HUES64 (cell line): ENCODE results near the gene ADCY5.

Experiments
- H3K27ac ChIP-seq: 2 replicates; pipeline ENCODE4 v1.7.0; 2013; ENCODE audit warnings: low read depth, low read length, inconsistent platforms
- H3K27me3 ChIP-seq: 2 replicates; pipeline ENCODE4 v1.6.1; 2013; ENCODE audit warnings: mild to moderate bottlenecking, low read length; ENCODE audit not compliant: insufficient read depth
- H3K36me3 ChIP-seq: 2 replicates; pipeline ENCODE4 v1.6.1; 2013; ENCODE audit warnings: mild to moderate bottlenecking, low read length; ENCODE audit not compliant: insufficient read depth
- H3K4me1 ChIP-seq: 2 replicates; pipeline ENCODE4 v1.6.1; 2013; ENCODE audit warnings: mild to moderate bottlenecking, low read length, moderate library complexity; ENCODE audit not compliant: insufficient read depth
- H3K4me3 ChIP-seq: 2 replicates; pipeline ENCODE4 v1.5.1; 2013; ENCODE audit warnings: mild to moderate bottlenecking, low read length, moderate library complexity
- H3K9ac ChIP-seq: 2 replicates; pipeline ENCODE4 v1.6.1; 2013; ENCODE audit warnings: mild to moderate bottlenecking, low read depth, low read length
- H3K9me3 ChIP-seq: 2 replicates; pipeline ENCODE4 v1.6.1; 2013; ENCODE audit warnings: low read depth, low read length; ENCODE audit not compliant: insufficient read depth
- WGBS: fragments of 150-250, 120-280 bp; methylation state at CpG from one replicate; pipeline ENCODE4 v1.1.7; 2013; ENCODE audit warnings: missing lambda C conversion rate; 5-methylcytosine and 5-hydroxymethylcytosine counted together

ADCY5 gene

DNA sequence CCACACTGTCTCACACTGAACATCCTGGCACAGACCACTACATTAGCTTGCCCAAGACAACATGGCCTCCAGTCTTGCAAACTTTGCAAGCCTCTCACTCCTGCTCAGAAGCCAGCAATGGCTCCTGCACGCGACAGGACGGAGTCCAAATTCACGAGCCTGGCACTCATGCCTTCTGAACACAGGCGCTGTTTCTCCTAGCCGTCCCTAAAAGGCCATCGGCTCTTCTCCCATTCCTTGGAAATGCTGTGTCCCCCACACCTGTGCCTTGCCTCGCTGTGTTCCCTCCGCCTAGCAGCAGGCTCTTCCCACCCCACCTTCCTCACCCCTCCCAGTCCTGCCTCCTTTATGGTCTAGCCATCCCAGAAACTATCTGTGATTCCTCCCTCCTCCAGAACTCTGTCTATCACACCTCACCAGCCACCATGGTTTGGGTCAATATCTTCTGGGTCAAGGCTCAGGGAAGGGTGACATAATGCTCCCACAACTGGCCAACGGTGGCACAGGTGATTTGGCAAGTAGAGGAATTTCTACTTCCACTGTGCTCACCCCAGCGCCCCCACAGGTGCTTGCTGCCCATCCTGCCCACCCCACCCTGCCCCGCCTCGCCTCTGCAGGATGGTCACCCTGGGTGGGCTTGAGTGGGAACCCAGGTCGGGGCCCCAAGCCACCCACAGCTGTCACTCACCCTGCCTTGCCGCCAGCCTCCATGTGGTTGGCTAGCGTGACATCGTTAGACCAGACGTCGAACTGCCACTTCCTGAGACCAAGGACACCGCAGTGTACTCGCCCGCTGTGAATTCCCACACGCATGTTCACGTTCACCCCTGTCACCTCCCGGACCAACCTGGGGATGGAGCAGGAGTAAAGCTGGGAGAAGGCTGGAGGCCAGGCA, 120.7 kb downstream of the ADCY5 start:
- Histone ChIP-seq H3K9me3 (no peaks in the 10 kb centered on the region), H3K4me3 (no peak overlapping the region), H3K9ac (no peak overlapping the region), H3K4me1 (no peaks in the 10 kb centered on the region), H3K27me3 (no peaks in the 10 kb centered on the region), H3K27ac (no peak overlapping the region), H3K36me3 (no peaks in the 10 kb centered on the region)
- WGBS, result 83% methylated on average over 25 of the region's 25 CpGs

DNA sequence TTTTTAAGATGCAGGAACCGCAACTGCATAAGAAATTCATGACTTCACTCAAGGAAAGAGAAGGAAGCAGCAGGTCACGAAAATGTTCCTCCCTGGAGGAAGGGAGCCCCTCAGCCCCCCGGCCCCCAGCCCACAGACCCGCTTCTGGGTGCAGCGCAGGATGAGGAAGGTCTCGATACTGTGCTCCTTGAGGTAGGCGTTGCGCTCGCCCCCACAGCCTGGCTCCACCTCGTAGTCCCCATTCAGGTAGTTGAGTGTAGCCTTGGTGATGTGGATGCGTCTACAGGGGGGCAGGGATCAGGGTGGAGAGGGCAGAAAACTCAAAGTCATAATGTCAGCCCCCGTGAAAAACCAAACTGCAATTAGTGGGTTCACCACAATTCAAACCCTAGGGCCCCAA, 121.4 kb downstream of the ADCY5 start:
- Histone ChIP-seq H3K27ac (no peak overlapping the region), H3K9ac (no peak overlapping the region), H3K9me3 (no peaks in the 10 kb centered on the region), H3K36me3 (no peaks in the 10 kb centered on the region), H3K27me3 (no peaks in the 10 kb centered on the region), H3K4me3 (no peak overlapping the region), H3K4me1 (no peaks in the 10 kb centered on the region)
- 90% methylated on average over 12 of the region's 12 CpGs for WGBS

DNA sequence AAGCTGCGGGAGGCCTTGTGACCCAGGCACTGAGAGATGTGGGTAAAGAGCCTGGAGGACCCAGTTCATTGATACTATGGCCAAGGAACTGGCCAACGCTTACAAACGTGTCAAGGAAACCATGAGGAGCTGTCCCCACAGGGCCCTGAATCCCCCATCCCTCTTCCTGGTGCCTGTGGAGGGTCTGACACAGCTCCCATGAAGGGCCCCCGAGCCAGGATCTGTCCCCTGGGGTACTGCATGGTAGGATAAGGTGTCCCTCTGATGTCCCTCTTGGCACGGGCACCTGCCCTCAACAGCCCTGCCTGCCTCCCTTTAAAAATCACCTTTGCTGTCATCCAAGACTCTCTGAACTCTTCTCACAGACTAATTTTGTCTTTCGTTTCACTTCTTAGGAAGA, 122.4 kb downstream of the ADCY5 start:
- no peaks in the 10 kb centered on the region for H3K4me1 ChIP-seq
- H3K36me3 ChIP-seq, result no peaks in the 10 kb centered on the region
- WGBS, result 87% methylated on average over 6 of the region's 6 CpGs
- no peak overlapping the region for H3K9ac ChIP-seq
- H3K4me3 ChIP-seq, result no peak overlapping the region
- no peak overlapping the region for H3K27ac ChIP-seq
- H3K9me3 ChIP-seq, result no peaks in the 10 kb centered on the region
- no peaks in the 10 kb centered on the region for H3K27me3 ChIP-seq

DNA sequence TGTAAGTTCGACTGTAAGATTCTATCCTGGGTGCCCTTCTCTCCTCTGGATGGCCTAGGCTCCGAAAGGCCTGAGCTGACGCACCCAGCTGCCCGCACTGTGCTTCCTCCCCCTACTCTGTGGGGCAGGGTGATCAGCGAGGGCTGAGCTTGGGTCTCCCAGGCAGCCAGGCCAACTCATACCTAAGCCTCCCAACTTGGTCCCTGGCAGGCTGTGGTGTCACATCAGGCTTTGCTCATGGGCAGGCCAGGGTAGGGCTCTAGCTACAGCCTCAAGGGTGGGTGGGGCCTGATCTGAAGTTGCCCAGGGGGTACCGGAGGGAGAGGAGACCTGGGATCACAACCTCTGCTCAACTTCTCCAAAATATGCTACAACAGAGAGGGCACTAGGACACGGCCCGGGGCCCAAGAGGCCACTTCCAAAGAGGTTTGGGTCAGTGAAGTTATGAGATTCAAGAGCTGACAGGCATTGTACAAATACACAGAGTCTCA, 123.1 kb downstream of the ADCY5 start:
- Histone ChIP-seq H3K4me1 (no peaks in the 10 kb centered on the region), H3K9ac (no peak overlapping the region), H3K9me3 (no peaks in the 10 kb centered on the region), H3K36me3 (no peaks in the 10 kb centered on the region), H3K4me3 (no peak overlapping the region), H3K27ac (no peak overlapping the region), H3K27me3 (no peaks in the 10 kb centered on the region)
- WGBS, result 96% methylated on average over 8 of the region's 8 CpGs

DNA sequence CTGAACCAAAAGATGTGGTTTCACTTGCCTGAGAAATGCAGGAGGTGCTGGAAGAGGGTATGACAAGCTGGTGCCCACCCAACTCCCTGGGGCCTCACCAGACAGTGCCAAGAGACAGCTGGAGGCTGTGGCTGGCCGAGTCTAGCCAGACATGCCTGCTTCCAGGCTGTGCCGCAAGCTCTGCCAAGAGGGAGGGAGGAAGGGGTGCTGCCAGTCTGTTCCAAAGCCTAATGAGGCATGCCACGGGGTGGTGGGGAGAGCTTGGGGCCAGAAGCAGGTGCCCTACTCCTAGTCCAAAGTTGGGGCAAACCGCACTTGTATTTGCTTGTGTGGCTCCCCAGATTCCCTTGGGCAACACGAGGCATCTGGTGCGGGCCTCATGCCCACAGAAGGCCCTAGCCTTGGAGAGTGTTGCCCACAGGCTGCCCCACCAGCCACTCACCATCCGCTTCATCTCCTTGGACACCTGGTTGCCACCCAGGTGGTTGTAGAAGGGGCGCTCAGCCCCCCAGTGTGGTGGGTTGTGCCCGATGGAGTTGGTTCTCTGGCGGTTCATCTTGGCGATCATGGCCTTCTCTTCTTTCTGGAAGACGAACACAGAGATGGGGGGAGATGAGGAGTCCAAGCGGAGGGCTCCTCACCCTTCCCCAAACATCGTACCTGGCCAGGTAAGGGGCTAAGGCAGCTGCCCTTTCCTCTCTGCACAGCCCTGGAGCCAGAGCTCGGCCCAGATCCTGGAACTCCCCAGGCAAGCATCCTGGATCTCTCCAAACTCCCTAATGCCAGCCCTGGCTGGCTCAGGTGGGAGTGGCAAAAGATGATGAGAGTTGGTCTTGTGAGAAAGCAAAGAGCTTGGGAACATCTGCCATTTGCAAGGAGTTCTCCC, 123.8 kb downstream of the ADCY5 start:
- Histone ChIP-seq H3K36me3 (no peaks in the 10 kb centered on the region), H3K27ac (no peak overlapping the region), H3K4me1 (peaks cover 4% of the 10 kb centered on the region; the same call in 1 of the 2 replicates), H3K9me3 (no peaks in the 10 kb centered on the region), H3K4me3 (no peak overlapping the region), H3K27me3 (no peaks in the 10 kb centered on the region), H3K9ac (no peak overlapping the region)
- WGBS, result 93% methylated on average over 14 of the region's 15 CpGs

DNA sequence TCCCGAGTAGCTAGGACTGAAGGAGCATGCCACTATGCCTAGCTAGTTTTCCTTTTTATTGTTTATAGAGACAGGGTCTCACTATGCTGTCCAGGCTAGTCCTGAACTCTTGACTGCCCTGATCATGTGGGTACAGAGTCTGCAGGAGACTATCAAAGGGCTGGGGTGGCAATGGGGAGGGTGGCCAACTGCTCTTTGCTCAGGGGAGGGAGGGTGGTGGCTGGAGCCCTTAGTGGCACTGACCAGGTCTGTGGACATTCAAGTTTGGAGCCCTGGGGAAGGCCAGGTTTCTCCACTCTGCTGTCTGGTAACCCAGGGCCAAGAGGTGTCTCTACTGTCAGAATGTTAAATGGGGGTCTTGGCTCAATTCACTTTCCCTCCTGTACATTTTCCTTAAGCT, 125.1 kb downstream of the ADCY5 start:
- peaks cover 12% of the 10 kb centered on the region for H3K4me1 ChIP-seq
- no peaks in the 10 kb centered on the region for H3K9me3 ChIP-seq
- no peak overlapping the region for H3K9ac ChIP-seq
- H3K27ac ChIP-seq, result no peak overlapping the region
- H3K27me3 ChIP-seq, result no peaks in the 10 kb centered on the region
- no peak overlapping the region for H3K4me3 ChIP-seq
- WGBS, result 88% methylated on average over 1 of the region's 1 CpG
- H3K36me3 ChIP-seq, result no peaks in the 10 kb centered on the region

DNA sequence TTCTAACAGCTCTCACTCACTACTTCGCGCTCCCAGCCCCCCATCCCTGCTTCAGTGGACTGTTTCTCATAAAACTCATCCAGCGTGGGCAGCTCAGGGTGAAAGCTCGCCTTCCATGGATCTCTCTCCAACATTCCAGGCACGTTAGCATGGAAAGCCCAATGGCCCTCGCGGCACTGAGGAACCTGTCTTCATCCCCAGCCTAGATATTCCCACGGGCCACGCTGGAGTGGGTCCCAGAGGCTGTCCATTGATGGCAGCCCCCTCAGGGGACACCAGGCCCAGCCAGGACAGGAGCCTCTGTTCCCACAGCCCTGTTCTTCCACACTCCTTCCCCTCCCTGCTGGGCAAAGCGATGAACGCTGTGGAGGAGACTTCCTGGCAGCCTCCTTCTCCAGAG, 126.0 kb downstream of the ADCY5 start:
- H3K36me3 ChIP-seq, result no peaks in the 10 kb centered on the region
- no peaks in the 10 kb centered on the region for H3K27me3 ChIP-seq
- no peak overlapping the region for H3K9ac ChIP-seq
- peaks cover 12% of the 10 kb centered on the region for H3K4me1 ChIP-seq
- no peaks in the 10 kb centered on the region for H3K9me3 ChIP-seq
- WGBS, result 86% methylated on average over 11 of the region's 11 CpGs
- no peak overlapping the region for H3K4me3 ChIP-seq
- no peak overlapping the region for H3K27ac ChIP-seq

DNA sequence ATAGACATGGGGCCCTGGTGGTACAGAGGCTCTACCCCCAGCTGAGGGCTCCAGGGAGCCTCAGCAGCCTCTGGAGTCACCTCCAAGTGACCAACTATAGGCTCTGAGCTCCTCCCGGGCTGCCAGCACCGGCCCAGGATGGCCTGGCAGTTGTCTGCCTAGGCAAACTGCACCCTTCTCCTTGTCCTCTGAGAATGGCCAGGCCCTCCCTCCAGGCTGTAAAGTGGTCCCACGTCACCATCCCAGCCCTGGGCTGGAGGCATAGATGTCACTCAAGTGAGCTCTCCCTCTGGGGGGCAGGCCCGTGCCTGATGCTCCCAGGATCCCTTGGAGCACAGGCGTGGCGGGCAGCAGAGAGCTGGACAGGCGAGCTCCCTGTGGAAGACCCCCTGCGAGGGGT, 127.1 kb downstream of the ADCY5 start:
- peaks cover 14% of the 10 kb centered on the region for H3K4me1 ChIP-seq
- H3K27me3 ChIP-seq, result no peaks in the 10 kb centered on the region
- no peak overlapping the region for H3K27ac ChIP-seq
- whole genome bisulfite sequencing, result 87% methylated on average over 8 of the region's 8 CpGs
- no peaks in the 10 kb centered on the region for H3K9me3 ChIP-seq
- H3K9ac ChIP-seq, result no peak overlapping the region
- no peak overlapping the region for H3K4me3 ChIP-seq
- no peaks in the 10 kb centered on the region for H3K36me3 ChIP-seq

DNA sequence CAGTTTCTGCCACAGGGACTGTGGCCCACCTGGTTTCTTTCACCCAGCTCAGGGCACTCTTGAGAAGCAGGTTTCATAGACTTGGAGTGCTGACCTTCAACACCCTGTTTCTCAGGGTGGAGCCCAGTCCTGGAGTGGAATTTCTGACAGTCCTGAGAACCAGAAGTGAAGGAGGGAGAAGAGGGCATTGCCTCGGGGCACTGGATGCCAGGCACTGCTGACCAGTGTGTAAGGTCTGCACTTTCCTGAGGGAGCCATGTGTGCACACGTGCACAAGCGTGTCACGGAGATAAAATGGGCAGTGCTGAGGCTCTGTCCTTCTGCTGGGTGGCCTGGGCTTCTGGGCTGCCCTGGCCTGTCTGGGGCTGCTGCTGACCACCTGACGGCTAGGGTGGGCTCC, 128.7 kb downstream of the ADCY5 start:
- Histone ChIP-seq H3K4me1 (peaks cover 29% of the 10 kb centered on the region), H3K36me3 (no peaks in the 10 kb centered on the region), H3K27me3 (no peaks in the 10 kb centered on the region), H3K9ac (no peak overlapping the region), H3K27ac (no peak overlapping the region), H3K4me3 (no peak overlapping the region), H3K9me3 (no peaks in the 10 kb centered on the region)
- 89% methylated on average over 5 of the region's 5 CpGs for WGBS

DNA sequence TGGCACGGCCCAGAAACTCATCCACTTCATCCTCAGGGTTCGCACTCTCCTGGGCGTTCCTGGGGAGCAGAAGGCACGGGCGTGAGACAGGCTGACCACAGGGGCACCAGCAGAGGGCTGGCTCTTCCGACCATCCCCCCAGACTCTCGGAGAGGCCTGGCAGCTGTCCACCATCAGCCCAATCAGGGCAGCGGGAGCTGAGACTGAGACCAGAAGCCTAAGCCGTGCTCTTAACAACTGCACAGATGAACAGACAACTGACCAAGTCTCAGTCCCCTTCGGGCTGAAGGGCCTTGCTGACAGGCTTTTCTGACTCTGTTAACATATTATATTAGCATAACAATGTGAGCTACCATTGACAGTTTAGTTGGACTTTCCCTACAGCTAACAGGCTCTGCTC, 129.1 kb downstream of the ADCY5 start:
- no peak overlapping the region for H3K27ac ChIP-seq
- WGBS, result 25% methylated on average over 10 of the region's 10 CpGs
- no peaks in the 10 kb centered on the region for H3K27me3 ChIP-seq
- no peak overlapping the region for H3K9ac ChIP-seq
- H3K9me3 ChIP-seq, result no peaks in the 10 kb centered on the region
- H3K4me1 ChIP-seq, result peaks cover 29% of the 10 kb centered on the region
- no peak overlapping the region for H3K4me3 ChIP-seq
- H3K36me3 ChIP-seq, result no peaks in the 10 kb centered on the region

DNA sequence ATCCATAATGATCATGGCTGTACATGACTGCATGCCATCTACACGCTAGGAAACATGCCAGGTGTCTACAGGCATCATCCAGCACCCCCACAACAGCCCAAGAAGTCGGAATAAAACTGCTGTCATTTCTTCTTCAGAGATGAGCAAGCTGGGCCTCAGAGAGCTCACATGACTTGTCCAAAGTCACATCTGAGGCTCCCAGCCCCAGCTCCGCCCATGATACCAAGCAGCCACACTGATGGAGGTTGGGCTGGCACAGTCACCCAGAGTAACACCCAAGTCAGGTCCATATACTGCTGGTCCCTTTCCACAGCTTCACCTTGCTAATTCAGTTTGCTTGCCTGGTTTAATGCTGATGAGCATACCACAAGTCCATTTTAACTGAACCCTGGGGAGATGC, 130.5 kb downstream of the ADCY5 start:
- Histone ChIP-seq H3K27me3 (no peaks in the 10 kb centered on the region), H3K36me3 (no peaks in the 10 kb centered on the region), H3K9me3 (no peaks in the 10 kb centered on the region), H3K4me3 (no peak overlapping the region), H3K27ac (no peak overlapping the region), H3K4me1 (peaks cover 42% of the 10 kb centered on the region), H3K9ac (no peak overlapping the region)
- WGBS, result 77% methylated on average over 3 of the region's 3 CpGs
